HG03060 (cell line): Measurements from ENCODE around the gene KNTC1.
"Not testable (repeated sequence)": the region's sequence is repeated elsewhere in the genome, so short reads cannot be mapped to it uniquely, and the experiment has no call there.

ENCODE experiments used
- ATAC-seq: cut with Tn5 transposase; IDR thresholded peaks from one replicate; pipeline ENCODE4 v1.9.1; 2021; ENCODE audit warnings: low read depth, moderate number of reproducible peaks; ENCODE audit not compliant: unreplicated experiment

The KNTC1 gene

DNA sequence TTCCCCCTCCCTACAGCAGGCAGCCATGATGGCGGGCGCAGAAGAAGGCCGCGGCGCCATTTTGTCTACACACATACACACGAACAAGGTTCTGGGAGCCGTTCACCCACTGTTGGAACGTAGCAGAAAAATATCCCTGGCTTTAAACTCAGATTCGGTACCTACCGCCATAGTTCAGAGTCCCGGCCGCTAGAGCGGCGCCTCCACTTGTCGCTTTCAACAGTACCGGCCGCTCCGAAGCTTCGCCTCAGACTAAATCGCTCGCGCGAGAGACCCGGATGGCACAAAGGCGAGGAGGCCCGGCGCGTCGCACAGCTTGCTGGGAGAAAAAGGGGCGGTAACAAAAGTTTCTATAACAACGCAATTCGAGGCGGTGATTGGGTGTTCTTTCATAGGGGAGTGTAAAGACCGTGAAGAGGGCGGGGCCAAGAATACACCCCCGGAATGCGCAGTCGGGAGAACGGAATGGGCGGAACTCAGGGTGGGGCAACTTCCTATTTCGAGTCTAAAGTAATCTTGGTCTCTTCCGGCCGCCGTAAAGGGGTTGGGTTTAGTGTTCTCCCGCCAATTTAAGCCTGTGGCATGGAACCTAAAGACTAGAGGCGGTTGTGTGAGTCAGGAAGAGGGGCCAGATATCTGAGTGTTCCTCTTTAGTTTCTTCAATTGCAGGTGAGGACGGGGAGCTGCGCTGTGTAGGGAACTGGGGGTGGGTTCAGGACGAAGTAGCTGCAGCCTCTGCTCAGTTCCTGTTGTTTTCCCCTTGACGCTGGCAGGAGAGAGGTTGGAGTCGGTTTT lies at the start of gene KNTC1, which contains the start of gene RSRC2:
Gene KNTC1, plus strand, starts transcription at position 567 of the 795 bp plus-strand sequence. CDS start 2,815 bp downstream, outside the sequence.
Gene RSRC2, minus strand, starts transcription at position 254 of the 795 bp plus-strand sequence. Its CDS starts 83 bp downstream, at position 171.
- peak; percentile 88 for ATAC-seq

GRCh38 chr12:122480753-122481152 lies 46.3 kb upstream of the KNTC1 start:
- ATAC-seq: no peak

GRCh38 chr12:122481861-122482260 lies 45.2 kb upstream of the KNTC1 start:
- no peak for ATAC-seq

GRCh38 chr12:122483969-122484368 lies 43.1 kb upstream of the KNTC1 start:
- ATAC-seq: no peak

- not testable (repeated sequence) for ATAC-seq
Observed at GRCh38 chr12:122484385-122484784, 42.7 kb upstream of the KNTC1 start.

GRCh38 chr12:122486360-122486759 lies 40.7 kb upstream of the KNTC1 start:
- not testable (repeated sequence) for ATAC-seq

- no peak for ATAC-seq
Observed at GRCh38 chr12:122486805-122487426, 40.1 kb upstream of the KNTC1 start.

- ATAC-seq: not testable (repeated sequence)
Observed at GRCh38 chr12:122487807-122488206, 39.2 kb upstream of the KNTC1 start.

DNA sequence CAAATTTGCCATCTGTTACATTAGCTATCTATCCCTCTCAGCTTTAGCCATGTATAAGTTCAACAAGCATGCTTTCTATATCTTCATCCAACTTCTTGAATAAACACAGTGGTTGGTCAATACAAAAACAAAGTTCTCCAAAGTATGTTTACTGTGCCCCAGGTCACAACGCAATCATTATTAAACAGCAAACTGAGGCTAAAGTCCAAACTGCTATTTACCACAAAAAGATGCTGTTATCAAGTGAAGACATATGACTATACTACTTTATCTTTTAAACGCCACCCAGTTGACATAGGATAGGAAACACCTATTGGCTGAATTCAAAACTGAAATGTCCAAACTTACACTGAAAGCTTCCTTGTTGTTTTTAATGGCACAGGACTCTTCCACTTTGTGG lies 38.0 kb upstream of the KNTC1 start:
- ATAC-seq: no peak

- ATAC-seq: no peak
Observed at GRCh38 chr12:122491991-122492390, 35.1 kb upstream of the KNTC1 start.

GRCh38 chr12:122493222-122493621 lies 33.8 kb upstream of the KNTC1 start:
- not testable (repeated sequence) for ATAC-seq

DNA sequence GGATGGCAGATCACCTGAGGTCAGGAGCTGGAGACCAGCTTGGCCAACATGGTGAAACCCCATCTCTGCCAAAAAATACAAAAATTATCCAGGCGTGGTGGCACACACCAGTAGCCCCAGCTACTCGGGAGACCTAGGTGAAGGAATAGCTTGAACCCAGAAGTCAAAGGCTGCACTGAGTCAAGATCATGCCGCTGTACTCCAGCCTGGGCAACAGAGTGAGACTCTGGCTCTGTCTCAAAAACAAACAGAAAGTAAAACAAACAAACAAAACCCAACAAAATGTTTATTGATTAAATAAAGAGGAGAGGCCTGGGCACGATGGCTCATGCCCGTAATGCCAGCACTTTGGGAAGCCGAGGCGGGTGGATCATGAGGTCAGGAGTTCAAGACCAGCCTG lies 31.8 kb upstream of the KNTC1 start:
- ATAC-seq: no peak

DNA sequence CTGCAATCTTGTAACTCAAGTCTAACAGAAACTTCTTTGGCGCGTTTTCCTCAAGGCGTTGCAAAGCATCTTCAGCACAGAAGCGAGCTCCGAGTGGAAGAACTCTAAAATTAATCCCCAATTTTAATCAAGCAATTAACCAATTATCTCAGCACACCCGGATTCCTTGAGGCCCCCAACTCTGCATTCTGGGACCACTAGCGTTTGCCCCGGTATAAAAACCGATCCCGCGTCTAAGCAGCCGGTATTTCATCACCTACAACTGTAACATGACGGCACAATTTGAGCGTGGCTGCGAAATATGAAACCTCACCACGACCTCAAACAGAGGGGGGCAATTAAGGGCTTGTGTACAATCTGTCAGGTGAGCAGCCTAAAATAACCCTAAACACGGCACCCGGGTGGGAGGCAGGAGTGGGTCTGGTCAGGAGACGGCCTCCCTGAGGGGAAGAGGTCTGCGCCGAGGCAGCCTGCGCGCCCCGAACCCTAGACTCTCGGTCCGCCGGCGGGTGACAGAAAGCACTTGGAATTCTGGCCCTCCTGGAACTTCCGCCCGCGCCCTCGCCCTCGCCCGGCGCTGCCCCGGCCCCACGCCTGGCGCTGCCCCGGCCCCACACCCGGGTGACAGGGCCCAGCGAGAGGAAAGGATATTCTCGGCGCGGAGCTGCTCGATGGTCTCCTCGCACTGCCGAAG lies 26.9 kb upstream of the KNTC1 start:
- ATAC-seq: peak; percentile 9

DNA sequence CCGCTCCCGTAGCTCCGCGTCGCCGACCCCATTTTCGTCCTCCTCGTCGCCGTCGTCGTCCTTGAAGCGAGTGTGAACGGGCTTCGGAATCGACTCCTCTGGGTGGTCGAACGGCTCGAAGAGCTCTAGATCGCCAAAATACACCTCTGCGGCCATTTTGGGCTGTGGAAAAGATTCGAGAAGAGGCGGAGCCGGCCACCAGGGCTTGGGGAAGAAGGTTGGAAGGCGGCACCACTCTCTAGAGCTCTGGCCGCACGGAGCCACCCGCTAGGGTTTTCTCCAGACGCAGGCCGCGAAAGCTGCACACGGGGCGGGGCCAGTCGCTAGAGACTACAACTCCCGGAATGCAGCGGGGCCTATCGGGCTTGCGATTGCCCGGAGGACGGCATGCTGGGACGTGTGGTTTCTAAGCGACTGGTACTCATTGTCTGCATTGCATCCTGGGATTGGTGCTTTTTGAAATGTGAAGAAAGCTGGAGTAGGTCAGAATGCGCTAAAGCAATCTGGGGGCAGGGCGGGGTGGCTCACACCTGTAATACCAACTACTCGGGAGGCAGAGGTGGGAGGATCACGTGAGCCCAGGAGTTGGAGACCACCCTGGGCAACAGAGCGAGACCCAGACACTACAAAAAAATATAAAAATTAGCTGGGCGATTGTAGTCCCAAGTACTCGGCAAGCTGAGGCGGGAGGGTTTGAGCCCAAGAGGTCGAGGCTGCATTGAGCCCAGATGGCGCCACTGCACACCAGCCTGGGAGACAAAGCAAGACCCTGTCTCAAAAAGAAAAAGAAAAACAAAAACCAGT lies 26.2 kb upstream of the KNTC1 start, which contains the start of gene ZCCHC8:
Gene ZCCHC8, minus strand, starts transcription at position 248 of the 804 bp plus-strand sequence. Its CDS starts 92 bp downstream, at position 156.
- ATAC-seq: peak; percentile 79

GRCh38 chr12:122501489-122501989 lies 25.5 kb upstream of the KNTC1 start:
- ATAC-seq: peak; percentile 4

DNA sequence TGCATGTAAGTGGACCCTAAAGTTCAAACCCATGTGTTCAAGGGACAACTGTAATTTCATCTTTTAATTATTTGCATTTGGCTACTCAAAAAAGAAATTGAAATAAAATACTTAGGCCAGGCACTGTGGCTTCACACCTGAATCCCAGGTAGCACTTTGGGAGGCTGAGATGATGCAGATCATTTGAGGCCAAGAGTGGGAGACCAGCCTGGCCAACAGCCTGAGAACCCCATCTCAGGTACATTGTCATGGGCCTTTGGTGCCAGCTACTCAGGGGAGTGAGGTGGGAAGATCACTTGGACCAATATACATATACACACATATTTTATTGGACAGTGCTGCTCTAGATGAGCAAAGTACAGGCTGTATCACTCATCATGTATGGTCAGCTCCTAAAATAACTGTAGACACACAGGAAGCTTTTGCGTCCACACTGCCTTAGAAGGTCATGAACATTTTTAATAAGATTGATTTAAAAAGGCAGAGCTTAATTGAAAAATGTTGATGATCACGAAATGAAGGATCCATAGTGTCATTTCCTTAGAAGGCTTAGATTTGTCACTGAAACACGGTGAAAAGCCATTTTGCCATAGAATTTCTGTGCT lies 23.8 kb upstream of the KNTC1 start:
- no peak for ATAC-seq

DNA sequence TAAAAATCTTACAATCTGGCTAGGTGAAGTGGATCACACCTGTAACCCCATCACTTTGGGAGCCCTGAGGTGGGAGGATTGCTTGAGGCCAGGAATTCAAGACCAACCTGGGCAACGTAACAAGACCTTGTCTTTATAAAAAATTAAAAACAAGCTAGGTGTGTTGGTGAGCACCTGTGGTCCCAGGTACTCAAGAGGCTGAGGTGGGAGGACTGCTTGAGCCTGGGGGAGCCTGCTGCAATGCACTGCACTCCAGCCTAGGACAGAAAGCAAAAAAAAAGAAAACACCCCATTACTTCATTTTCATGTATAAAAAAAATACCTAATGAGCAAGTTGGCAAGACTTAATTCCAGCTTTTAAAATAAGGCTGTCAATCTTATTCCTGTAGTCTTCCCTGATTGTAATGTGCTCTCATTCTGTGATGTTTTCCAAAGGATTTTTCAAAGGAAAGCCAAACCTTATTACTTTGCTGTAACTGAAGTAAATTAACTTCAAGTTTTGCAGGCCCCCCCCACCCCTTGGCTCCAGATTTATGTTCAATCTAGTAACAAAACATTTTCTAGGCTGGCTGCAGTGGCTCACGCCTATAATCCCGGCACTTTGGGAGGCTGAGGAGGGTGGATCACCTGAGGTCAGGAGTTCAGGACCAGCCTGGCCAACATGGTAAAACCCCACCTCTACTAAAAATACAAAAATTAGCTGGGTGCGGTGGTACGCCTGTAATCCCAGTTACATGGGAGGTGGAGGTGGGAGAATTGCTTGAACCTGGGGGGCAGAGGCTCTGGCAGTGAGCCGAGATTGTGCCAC lies 23.1 kb upstream of the KNTC1 start:
- no peak for ATAC-seq

- no peak for ATAC-seq
Observed at GRCh38 chr12:122505419-122506051, 21.5 kb upstream of the KNTC1 start.
